Measurements from ENCODE around the gene RNH1. TPM values are rescaled to one million over a fixed set of nuclear protein-coding genes. Genes with fewer than 3 reads are reported as not detected.

The RNH1 gene
- total RNA-seq, 1 donor from 2014 or later = 132 TPM

DNA sequence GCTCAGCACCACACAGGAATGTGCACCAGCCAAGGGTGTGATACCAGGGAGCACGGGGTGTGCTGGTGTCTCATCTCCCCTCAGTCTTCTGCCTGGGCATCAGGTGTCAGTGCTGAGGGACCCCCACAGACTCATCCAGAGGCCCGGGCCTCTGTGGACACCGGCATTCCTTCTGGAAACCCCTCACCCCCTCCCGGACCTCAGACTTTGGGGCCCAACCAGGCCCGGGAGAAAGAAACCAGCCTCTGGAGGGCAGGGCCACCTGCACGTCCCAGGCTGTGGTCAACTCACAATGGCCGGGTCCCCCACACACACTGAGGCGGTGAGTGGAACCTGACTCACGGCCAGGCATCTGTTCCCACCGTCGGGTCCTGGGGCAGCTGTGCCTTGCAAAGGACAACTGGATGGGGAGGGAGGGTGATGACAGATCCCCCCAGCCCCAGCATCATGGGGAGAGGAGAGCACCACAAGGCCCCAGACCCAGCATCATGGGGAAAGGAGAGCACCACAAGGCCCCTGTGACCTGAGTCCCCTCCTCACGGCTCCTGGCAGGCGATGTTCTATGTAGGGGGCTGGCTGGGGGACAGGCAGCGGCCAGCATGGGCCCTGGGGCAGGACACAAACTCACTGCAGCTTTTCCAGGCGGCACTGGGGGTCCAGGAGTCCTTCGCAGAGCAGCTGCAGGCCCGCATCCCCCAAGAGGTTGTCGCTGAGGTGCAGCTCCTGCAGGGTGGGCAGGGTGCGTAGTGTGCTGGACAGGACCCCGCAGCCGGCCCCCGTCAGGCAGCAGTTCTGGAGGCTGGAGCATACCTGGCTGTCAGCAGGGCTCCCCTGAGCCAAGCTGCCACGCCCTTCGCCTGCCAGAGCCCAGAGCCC, 7.6 kb downstream of the RNH1 start:
- no peak for DNase-seq (ENCODE audit: low spot score)

DNA sequence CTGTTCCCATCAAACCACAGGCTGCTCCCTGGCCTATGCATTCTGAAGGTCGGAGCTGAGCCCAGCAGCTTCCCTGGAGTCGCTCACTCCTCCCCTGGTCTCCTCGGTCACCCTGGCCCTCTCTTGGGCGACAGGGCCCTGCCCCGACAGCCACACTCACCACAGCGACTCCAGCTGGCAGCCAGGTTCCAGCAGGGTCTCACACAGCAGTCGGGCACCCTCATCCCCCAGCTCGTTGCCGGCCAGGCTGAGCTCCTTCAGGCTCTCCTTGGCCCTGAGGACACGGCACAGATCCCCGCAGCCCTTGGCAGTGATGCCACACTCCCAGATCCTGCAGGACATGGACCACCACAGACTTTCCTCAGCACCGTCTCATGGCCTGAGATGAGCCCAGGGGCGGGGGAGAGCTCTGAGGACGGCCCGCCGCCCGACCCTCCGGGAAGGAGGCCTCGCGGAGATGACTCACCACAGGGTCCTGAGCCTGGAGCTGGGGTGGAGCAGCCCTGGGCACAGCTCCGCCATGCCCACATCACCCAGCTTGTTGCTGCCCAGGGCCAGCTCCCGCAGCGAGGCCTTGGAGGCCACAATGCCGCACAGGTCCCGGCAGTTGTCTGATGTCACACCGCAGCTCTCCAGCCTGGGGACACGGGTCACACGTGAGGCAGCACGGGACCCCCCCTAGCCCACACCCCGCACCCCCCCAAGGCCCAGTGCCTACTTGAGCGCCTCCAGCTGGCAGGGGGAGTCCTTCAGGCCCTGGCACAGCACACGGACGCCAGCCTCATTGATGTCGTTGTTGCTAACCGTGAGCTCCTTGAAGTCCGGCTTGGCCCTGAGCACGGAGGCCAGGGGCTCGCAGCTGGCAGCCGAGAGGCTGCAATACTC, 8.5 kb downstream of the RNH1 start:
- no peak for DNase-seq (ENCODE audit: low spot score)

DNA sequence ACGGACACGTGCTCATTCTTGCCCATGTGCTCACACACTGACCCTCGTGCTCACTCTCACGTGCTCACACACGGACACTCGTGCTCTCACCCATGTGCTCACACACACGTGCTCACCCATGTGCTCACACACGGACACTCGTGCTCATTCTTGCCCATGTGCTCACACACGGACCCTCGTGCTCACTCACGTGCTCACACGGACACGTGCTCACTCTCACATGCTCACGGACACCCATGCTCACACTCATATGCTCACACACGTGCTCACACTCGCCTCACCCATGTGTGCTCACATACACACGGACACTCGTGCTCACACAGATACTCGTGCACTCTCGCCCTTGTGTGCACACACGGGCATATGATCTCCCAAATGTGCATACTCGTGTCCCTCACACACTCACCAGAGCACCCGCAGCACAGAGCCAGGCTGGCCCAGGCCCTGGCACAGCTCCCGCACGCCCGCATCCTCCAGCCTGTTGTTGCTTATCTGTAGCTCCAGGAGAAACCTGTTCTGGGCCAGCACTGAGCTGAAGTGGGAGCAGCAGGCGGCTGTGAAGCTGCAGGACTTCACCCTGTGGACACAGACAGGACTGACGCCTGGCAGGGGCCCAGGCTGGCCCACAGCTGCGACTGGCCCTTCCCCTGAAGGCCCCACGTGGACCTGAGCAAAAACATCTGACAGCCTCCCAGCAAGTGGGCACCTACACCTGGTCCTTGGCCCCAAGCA, 9.3 kb downstream of the RNH1 start:
- DNase-seq (ENCODE audit: low spot score) = no peak

DNA sequence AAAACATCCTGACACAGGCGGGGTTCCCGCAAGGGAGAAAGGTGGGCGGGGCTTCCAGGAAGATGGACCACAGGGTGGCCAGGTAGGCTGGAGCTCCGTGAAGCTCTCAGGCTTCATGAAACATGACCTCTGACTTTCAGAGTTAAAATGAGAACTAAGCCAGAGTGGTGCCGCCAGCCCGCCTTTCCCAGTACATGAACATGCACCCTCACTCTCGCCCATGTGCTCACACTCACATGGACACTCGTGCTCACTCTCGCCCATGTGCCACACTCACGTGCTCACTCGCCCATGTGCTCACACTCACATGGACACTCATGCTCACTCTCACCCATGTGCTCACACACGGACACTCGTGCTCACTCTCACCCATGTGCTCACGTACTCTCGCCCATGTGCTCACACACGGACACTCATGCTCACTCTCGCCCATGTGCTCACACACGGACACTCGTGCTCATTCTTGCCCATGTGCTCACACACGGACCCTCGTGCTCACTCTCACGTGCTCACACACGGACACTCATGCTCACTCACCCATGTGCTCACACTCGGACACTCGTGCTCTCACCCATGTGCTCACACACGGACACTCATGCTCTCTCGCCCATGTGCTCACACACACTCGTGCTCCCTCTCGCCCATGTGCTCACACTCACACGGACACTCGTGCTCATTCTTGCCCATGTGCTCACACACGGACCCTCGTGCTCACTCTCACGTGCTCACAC, 10.0 kb downstream of the RNH1 start:
- no peak for DNase-seq (ENCODE audit: low spot score)

DNA sequence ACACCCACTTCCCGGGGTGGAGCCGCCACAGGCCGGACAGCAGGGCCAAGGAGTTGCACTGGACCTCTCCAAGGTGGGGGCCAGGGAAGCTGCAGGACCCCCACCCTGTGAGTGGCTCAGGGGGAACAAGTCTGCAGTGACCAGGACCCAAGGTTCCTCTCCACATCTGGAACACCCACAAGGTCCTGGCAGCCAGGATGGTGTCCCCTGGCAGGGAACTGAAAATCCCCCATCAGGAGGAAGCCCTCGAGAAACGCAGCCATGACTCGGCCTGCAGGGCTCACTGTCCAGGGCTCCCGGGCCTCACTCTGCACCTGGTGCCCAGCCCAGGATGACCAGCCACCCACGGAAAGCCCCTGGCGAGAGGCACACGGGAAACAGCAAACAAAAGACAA, 11.5 kb downstream of the RNH1 start:
- no peak for DNase-seq (ENCODE audit: low spot score)

DNA sequence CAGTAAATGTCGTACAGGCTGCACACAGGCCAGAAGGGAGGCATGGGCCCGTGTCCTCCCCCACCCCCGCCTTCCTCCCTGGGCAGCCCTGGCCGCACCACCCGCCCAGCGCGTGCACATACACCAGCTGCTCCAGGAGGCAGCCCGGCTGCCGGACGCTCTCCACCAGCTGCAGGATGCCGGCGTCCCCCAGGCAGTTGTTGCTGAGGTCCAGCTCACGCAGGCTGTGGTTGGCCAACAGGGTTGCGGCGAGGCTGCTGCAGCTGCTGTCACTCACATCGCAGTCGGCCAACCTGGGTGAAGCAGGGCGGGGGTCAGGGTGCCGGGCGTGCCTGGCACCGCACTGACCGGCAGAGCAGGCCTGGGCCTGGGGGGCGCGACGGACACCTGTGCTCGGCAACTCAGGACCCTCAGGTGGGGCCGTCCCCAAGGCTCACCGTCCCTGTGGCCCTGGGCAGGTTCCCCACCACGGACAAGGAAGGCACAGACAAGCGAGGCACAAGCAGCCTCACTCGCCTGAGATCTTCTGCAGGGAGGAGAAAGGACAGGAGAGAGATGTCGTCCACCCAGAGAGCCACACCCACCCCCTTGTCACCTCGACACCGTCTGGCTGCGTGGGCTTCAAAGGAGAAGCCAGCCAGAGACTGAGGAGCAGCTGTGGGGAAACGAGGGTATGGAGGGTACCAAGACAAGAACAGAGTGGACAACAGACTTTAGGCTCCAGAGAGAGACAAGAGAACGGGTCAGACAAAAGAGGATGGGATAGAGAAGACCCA, 12.1 kb downstream of the RNH1 start:
- DNase-seq (ENCODE audit: low spot score) = no peak

DNA sequence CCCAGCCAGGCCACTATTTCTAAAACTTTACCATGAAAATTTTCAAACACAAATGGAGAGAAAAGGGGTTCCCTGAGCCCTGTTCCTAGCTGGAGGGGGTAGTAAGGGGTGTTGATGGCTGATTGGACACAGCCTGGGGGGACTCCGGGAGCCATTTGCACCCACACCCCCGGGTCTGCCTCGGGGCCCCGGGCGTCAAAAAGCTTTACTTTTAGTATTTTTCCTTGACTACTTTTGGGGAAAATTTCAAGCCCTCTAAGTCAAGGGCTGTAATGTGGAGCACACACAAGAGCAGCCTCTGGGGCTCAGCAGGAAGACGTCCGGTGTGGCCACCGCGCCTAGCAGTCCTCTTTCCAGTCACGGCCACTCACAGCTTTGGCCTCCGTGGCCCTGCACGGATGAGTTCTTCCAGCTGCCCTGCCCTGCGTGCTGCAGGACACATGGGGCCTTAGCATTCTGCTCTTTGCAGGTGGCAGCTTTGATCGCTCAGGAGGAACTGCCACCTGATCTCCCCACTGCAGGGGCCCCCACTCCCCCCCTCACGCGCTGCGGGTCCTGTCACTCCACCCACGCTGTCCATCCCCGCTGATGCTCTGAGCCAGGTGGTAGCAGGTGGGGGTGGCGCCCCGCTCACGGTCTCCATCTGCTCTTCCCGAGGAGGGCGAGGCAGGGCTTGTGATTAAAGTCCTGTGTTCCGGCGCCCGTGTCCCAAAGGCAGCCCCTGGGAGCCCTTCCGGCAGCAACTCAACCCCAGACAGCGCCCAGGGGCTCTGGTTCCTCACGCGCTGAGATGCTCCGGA, 14.4 kb downstream of the RNH1 start:
- DNase-seq (ENCODE audit: low spot score) = no peak

DNA sequence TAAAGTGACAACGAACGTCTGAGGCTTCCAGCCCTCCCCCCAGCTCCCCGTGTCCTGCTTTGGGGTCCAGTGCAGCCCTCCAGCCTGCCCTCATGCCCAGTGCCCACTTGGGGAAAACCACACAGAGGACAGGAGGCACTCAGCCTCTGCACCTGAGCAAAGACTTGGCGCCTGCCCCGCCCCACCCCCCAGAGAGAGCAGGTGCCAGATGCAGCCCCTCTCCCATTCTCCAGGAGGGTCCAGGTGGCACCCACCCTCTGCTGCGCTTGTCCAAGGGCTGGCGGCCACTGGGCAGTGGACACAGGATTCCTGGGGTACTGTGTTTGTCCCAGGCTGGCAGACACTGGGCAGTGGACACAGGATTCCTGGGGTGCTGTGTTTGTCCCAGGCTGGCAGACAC, 15.7 kb downstream of the RNH1 start:
- no peak for DNase-seq (ENCODE audit: low spot score)

DNA sequence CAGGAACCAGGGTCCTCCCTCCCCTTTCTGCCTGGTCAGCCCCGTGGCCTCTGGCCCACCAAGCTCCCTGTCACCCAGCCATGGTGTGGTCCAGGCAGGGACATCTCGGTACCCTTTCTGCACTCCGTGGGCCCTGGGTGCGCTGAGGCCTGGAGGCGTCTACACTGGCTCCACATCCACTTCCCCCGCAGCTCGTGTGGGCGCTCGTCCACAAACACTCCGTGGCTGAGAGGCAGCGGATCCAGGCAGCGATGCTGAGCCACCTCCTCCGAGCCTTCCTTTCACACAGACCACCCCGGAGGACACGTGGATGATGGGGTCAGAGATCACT, 16.1 kb downstream of the RNH1 start:
- DNase-seq (ENCODE audit: low spot score) = no peak

DNA sequence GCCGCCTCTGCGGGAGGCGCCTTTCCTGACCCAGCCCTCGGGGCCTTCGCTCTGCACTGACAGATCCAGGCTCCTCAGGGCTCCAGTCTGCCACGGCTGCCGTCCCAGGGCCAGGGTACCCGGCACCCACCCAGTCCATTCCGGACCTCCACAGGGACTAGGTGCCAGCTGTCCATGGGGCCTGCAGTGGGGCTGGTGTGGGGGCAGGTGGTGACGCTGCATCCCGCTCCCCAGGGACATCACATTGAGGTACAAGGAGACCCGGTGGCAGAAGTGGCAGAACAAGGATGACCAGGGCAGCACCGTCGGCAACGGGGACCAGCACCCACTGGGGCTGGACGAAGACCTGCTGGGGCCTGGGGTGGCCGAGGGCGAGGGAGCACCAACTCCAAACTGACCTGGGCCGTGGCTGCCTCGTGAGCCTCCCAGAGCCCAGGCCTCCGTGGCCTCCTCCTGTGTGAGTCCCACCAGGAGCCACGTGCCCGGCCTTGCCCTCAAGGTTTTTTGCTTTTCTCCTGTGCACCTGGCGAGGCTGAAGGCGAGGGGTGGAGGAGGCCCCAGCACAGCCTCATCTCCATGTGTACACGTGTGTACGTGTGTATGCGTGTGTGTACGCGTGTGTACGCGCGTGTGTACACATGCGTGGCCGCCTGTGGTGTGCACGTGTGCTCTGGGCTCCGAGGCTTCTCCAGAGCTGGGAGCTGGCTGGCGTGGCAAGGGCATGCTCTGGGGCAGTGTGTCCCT, 16.7 kb downstream of the RNH1 start:
- no peak for DNase-seq (ENCODE audit: low spot score)

DNA sequence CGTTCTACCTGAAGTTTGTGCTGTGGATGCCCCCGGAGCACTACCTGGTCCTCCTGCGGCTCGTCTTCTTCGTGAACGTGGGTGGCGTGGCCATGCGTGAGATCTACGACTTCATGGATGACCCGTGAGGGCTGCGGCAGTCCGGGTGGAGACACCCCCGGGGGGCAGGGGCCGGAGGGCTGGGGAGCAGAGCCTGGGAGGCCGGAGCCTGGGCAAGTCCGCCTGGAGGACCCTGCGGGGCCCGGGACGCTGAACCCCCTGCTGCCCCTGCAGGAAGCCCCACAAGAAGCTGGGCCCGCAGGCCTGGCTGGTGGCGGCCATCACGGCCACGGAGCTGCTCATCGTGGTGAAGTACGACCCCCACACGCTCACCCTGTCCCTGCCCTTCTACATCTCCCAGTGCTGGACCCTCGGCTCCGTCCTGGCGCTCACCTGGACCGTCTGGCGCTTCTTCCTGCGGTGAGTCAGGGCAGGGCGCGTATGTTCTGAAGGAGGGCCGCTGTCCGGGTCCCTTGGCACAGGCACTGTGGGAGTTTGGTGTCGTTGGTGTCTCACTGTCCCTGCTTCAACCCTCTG, 17.3 kb downstream of the RNH1 start:
- DNase-seq (ENCODE audit: low spot score) = no peak

DNA sequence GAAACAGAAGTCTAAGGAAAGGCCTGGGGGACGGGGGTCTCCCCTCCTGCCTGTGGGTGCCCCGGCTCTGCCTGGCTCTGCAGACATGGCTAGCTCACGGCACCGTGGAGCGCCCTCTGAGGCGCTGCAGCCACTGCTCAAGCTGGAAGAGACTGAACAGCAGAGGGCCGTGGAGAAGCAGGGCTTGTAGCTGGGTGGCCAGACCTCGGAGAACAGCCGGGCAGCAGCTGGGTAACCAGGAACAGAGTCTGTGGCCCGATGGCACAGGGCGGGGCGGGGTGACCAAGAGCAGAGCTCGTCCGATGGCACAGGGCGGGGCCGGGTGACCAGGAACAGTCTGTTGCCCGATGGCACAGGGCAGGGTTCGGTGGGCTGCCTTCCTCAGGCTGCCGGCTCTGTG, 18.1 kb downstream of the RNH1 start:
- DNase-seq (ENCODE audit: low spot score) = no peak

DNA sequence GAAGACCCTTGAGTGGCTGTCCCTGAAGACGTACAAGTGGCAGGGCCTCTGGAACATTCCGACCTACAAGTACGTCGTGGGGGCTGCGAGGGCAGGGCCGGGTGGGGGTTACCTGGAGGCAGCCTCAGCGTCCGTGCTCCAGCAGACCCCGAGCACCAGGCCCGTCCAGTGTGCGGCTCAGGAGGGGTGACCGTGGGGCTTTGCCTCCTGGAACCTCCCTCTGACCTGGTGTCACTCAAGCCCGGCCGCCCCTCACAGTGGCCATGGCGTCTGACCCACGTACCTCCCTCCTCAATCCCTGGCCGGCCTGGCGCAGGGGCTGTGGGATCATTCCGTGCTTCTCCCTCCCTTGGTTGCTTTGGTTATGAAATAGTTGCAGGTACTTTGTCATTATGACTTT, 18.5 kb downstream of the RNH1 start:
- no peak for DNase-seq (ENCODE audit: low spot score)

DNA sequence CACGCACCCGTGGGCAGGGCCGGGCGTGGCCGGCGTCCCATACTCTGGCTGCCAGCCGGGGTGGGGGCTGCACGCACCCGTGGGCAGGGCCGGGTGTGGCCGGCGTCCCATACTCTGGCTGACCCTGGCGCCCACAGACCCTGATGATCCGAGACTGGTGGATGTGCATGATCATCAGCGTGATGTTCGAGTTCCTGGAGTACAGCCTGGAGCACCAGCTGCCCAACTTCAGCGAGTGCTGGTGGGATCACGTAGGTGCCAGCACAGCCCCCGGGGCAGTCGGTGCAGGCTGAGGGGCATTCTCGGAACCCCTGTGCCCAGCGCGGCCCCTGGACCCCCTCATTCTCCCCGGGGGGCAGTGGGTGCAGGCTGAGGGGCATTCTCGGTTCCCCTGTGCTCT, 19.0 kb downstream of the RNH1 start:
- no peak for DNase-seq (ENCODE audit: low spot score)

DNA sequence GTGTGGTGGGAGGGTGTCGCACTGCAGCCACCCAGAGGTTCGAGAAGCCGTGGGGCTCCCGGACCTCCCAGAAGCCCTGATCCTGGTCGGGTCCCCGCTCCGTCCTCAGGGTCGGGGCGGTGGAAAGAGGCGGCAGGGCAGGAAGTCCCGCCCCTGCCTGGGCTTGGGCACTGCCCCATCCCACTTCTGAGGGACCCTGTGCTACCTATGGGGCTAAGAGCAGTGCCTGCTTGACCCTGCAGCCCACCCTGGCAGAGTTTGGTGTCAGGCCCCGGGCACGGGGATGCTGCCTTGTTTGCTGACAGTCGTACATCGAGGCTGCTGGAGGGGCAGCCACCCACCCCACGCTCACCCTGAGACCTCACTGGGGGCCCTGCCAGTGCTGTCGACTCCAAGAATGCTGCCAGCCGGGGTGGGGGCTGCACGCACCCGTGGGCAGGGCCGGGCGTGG, 19.4 kb downstream of the RNH1 start:
- no peak for DNase-seq (ENCODE audit: low spot score)

DNA sequence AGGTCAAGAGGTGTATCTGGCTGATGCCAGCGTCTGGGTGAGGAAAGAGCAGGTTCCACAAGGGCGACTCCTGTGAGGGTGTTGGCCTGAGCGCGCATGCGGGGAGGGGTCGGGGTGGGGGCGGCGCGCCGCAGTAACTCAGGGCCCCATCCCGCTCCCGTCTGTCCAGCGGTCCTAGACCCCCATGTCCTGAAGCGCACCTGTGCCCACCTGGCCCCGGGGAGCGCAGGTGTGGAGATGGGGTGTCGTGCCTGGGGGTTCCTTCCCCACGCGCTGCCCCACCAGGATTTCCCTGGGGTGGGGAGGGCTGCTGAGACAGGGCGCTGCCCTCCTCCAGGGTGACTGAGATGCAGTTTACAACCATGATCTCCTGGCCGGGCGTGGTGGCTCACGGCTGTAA, 20.9 kb downstream of the RNH1 start:
- DNase-seq (ENCODE audit: low spot score) = no peak

DNA sequence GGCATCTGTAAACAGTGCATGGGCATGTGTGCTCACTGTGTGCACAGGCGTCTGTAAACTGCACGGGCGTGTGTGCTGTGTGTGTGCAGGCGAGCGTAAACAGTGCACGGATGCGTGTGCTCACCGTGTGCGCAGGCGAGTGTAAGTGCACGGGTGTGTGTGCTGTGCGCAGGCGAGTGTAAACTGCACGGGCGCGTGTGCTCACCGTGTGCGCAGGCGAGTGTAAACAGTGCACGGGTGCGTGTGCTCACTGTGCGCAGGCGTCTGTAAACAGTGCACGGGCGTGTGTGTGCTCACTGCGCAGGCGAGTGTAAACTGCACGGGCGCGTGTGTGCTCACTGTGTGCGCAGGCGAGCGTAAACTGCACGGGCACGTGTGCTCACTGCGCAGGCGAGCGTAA, 22.4 kb downstream of the RNH1 start:
- DNase-seq (ENCODE audit: low spot score) = no peak

DNA sequence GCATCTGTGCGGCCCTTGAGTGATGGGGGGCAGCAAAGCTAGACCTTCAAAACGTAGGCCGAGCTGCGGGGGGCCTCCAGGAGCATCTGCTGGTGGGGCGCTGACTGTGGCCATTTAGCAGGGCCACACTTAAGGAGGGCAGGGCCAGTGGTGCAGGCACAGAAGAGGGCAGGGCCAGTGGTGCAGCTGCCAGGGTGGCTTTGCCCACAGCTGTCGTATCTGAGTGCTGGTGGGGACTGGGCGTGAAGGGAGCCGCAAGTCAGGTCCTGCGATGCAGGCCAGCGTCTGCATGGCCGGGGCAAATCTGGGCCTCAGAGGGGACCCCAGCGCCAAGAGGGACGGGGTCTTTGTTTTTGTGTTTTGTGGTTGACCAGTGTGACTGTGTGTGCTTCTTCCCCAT, 27.7 kb downstream of the RNH1 start:
- no peak for DNase-seq (ENCODE audit: low spot score)

All from umbilical cord (tissue), 2 donors.